ENCODE results near the gene BCAR3. TPM values are rescaled to one million over a fixed set of nuclear protein-coding genes. Genes with fewer than 3 reads are reported as not detected.
A peak's percentile ranks its signal among the peaks of the same experiment; 100 is the strongest.

BCAR3 gene
- total RNA-seq, 2 donors from 2014 or later, result 22.9 to 52.8 TPM

DNA sequence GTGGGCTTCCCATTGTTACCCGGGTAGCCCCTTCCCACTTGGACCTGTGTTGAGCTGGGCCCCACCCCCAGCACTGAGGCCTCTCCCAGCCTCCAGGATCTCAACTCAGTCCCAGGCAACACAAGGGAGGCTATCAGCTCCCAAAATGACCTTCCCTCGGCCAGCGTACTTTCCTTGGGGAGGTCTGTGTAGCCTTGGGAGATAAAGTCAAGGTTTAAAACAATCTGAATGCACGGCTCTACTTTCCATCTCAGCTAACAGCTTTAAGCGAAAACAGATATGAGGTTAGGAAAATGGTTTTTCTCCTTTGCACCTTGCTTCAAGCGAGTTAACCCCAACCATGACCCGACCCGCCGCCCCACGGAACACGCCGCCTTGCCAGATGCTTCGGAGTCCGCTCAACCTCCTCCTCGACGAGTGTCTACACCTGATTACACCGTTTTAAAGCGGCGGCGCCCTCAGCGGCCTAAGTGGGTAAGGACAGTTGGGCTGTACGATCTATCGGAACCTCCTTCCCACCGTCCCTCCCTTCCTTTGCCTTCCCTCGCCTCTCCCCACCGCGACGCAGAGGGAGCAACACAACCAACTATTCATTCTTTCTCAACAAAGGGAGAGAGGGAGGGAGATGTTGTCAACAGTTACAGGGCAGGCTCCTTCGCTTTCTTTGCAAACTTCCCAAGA is 1.1 kb downstream of the BCAR3 start:
- peak; percentile 78 for TF ChIP-seq POLR2AphosphoS5 (IDR thresholded peaks at IDR 0.05)
- TF ChIP-seq POLR2A (IDR thresholded peaks at IDR 0.05), result peak; percentile 78
- TF ChIP-seq CTCF (IDR thresholded peaks at IDR 0.05), result peak in 3 of 4 experiments; percentile 21 to 82 (median 76)
- peak; percentile 90 for DNase-seq (ENCODE audit: low spot score)
- Histone ChIP-seq H3K4me1 (replicated peaks) (no peaks in the 10 kb centered on the region), H3K9me3 (no peaks in the 10 kb centered on the region), H3K36me3 (no peaks in the 10 kb centered on the region), H3K27ac (peak overlapping the region; percentile 79 to 90), H3K27me3 (replicated peaks; ENCODE audit: insufficient read depth) (no peaks in the 10 kb centered on the region), H3K4me3 (peak overlapping the region; percentile 50 to 68)
- intact Hi-C loops (cut with DNase I), result loop anchor here (2.0 to 10.0 kb wide), 3 partner anchors 50 to 236 kb away; partner anchors contain the start of gene FNBP1L
- WGBS, result 6% methylated on average over 29 of the region's 29 CpGs

GRCh38 chr1:93680076-93680419 is 1.6 kb downstream of the BCAR3 start:
- H3K9me3 ChIP-seq, result no peaks in the 10 kb centered on the region
- no peaks in the 10 kb centered on the region for H3K4me1 ChIP-seq (replicated peaks)
- intact Hi-C loops (cut with DNase I), result loop anchor here (2.0 to 10.0 kb wide), 3 partner anchors 49 to 235 kb away; partner anchors contain the start of gene FNBP1L
- no peak for DNase-seq (ENCODE audit: low spot score)
- H3K27me3 ChIP-seq (replicated peaks; ENCODE audit: insufficient read depth), result no peaks in the 10 kb centered on the region
- peak overlapping the region; percentile 79 to 90 for H3K27ac ChIP-seq
- TF ChIP-seq POLR2AphosphoS5 (IDR thresholded peaks at IDR 0.05) (no peak), CTCF (IDR thresholded peaks at IDR 0.05) (no peak), POLR2A (IDR thresholded peaks at IDR 0.05) (no peak)
- peak overlapping the region in 1 of 2 donors; percentile 50 for H3K4me3 ChIP-seq
- H3K36me3 ChIP-seq, result no peaks in the 10 kb centered on the region
- 54% methylated on average over 5 of the region's 5 CpGs for WGBS

- no peak for DNase-seq (ENCODE audit: low spot score)
- Histone ChIP-seq H3K36me3 (no peaks in the 10 kb centered on the region), H3K4me1 (replicated peaks) (no peaks in the 10 kb centered on the region), H3K4me3 (no peak overlapping the region), H3K9me3 (no peaks in the 10 kb centered on the region), H3K27me3 (replicated peaks; ENCODE audit: insufficient read depth) (no peaks in the 10 kb centered on the region), H3K27ac (no peak overlapping the region)
- 51% methylated on average over 4 of the region's 4 CpGs for WGBS
- intact Hi-C loops (cut with DNase I), result no loop called here
- TF ChIP-seq POLR2AphosphoS5 (IDR thresholded peaks at IDR 0.05), result no peak
Observed at GRCh38 chr1:93679546-93679945, 2.1 kb downstream of the BCAR3 start.

- 22% methylated on average over 4 of the region's 4 CpGs for WGBS
- Histone ChIP-seq H3K27me3 (replicated peaks; ENCODE audit: insufficient read depth) (no peaks in the 10 kb centered on the region), H3K27ac (no peak overlapping the region), H3K4me3 (no peak overlapping the region), H3K9me3 (no peaks in the 10 kb centered on the region), H3K36me3 (no peaks in the 10 kb centered on the region), H3K4me1 (replicated peaks) (no peaks in the 10 kb centered on the region)
- TF ChIP-seq POLR2A (IDR thresholded peaks at IDR 0.05) (no peak), POLR2AphosphoS5 (IDR thresholded peaks at IDR 0.05) (no peak), CTCF (IDR thresholded peaks at IDR 0.05) (no peak)
- DNase-seq (ENCODE audit: low spot score), result no peak
- intact Hi-C loops (cut with DNase I), result no loop called here
Observed at GRCh38 chr1:93678946-93679480, 2.6 kb downstream of the BCAR3 start.

DNA sequence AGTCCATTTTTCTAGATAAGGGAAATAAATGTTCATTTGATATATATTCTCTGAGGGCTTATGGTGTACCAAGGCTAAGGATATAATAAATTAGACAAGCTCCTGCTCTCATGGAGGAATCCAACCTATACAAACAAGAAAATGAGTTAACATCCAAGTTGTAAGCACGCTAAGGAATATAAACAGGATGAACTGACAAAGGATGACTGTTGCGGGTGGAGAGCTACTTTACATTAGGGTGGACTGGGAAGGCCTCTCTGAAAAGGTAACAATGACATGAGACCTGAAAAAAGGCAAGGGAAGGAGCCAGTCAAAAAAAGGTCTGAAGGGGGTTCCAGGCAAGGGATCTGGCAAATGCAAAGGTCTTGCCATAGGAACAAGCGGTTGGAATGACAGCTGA is 3.1 kb downstream of the BCAR3 start:
- no peak overlapping the region for H3K4me3 ChIP-seq
- H3K4me1 ChIP-seq (replicated peaks), result no peaks in the 10 kb centered on the region
- WGBS, result 81% methylated on average over 3 of the region's 3 CpGs
- no peaks in the 10 kb centered on the region for H3K27me3 ChIP-seq (replicated peaks; ENCODE audit: insufficient read depth)
- TF ChIP-seq POLR2AphosphoS5 (IDR thresholded peaks at IDR 0.05) (no peak), POLR2A (IDR thresholded peaks at IDR 0.05) (no peak), CTCF (IDR thresholded peaks at IDR 0.05) (no peak)
- DNase-seq (ENCODE audit: low spot score), result no peak
- no peaks in the 10 kb centered on the region for H3K36me3 ChIP-seq
- intact Hi-C loops (cut with DNase I), result no loop called here
- H3K9me3 ChIP-seq, result no peaks in the 10 kb centered on the region
- no peak overlapping the region for H3K27ac ChIP-seq

Measured in prostate gland (tissue), 2 donors.